DMS 273 (cell line): Measurements from ENCODE around the gene NOL4L.
A peak's percentile ranks its signal among the peaks of the same experiment; 100 is the strongest.

ENCODE experiments used
- DNase-seq: peaks from one replicate; lab custom pipeline; 2025; ENCODE audit not compliant: unreplicated experiment; lab: John Stamatoyannopoulos, UW

The NOL4L gene

GRCh38 chr20:32585011-32585585 is at the start of gene NOL4L:
TSS of gene NOL4L (minus strand) at chr20:32585333. CDS start at chr20:32584890, 443 bp downstream.
- DNase-seq, result peak; percentile 71

GRCh38 chr20:32634041-32634805 is 49.1 kb upstream of the NOL4L start:
- DNase-seq, result no peak

DNA sequence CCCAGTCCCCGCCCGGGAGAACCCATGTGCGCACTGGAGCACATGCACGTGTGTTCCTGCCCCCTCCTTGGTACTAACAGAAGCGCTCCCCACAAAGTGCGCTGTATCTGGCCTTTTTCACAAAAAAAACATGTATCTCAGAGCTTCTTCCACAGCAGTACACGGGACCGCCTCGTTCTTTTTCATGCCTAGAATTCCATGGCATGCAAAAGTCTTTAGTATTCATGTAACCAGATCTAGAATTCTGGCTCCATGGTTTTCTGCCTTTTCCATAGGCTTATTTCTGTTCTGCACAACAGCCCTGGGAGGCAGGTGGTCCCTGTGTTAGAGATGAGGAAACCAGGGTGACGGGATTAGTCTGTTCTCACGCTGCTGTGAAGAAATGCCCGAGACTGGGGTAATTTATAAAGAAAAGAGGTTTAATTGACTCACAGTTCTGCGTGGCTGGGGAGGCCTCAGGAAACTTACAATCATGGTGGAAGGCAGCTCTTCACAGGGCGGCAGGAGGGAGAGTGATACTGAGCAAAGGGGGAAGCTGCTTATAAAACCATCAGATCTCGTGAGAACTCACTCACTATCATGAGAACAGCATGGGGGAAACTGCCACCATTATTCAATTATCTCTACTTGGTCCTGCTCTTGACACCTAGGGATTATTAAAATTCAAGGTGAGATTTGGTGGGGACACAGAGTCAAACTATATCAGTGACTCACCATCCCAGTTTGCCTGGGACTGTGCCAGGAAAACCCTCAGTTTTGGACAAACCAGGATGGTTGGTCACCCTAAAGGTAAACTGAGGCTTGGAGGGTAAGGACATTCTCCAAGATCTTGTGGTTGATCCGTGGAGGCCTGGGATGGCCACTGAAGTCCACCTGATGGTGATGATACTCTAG is 47.6 kb upstream of the NOL4L start:
- no peak for DNase-seq

- no peak for DNase-seq
Observed at GRCh38 chr20:32631933-32632460, 46.9 kb upstream of the NOL4L start.

- DNase-seq, result no peak
Observed at GRCh38 chr20:32629813-32630212, 44.7 kb upstream of the NOL4L start.

GRCh38 chr20:32628960-32629530 is 43.9 kb upstream of the NOL4L start:
- no peak for DNase-seq

GRCh38 chr20:32626859-32627636 is 41.9 kb upstream of the NOL4L start:
- DNase-seq, result peak; percentile 76

GRCh38 chr20:32626407-32626806 is 41.3 kb upstream of the NOL4L start:
- no peak for DNase-seq

GRCh38 chr20:32625996-32626395 is 40.9 kb upstream of the NOL4L start:
- no peak for DNase-seq

- no peak for DNase-seq
Observed at GRCh38 chr20:32624687-32625345, 39.7 kb upstream of the NOL4L start.

DNA sequence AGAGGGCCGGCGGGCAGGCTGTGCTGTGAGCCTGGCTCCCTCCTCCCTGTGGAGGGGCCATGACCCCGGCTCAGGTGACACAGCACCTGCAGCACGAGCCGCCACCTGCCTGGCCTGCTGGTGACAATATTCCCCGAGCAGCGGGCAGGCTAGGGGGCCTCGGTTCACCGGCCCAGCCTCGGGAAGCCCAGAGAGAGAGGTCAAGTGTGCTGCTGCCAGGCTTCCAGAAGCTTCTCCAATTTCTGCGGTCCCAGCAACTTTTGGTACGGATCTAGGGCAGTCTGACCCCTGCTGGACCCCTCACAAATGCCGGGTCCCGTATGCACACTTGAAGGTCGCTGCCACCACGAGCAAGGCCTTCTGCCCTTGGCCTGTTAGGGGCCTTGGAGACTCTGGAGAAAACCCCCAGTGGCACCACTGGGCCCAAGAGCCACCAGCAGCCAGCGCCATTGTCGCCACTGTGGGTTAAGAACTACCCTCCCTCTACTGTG is 38.6 kb upstream of the NOL4L start:
- DNase-seq, result peak; percentile 19

GRCh38 chr20:32622585-32623468 is 37.7 kb upstream of the NOL4L start:
- DNase-seq, result peak; percentile 86

DNA sequence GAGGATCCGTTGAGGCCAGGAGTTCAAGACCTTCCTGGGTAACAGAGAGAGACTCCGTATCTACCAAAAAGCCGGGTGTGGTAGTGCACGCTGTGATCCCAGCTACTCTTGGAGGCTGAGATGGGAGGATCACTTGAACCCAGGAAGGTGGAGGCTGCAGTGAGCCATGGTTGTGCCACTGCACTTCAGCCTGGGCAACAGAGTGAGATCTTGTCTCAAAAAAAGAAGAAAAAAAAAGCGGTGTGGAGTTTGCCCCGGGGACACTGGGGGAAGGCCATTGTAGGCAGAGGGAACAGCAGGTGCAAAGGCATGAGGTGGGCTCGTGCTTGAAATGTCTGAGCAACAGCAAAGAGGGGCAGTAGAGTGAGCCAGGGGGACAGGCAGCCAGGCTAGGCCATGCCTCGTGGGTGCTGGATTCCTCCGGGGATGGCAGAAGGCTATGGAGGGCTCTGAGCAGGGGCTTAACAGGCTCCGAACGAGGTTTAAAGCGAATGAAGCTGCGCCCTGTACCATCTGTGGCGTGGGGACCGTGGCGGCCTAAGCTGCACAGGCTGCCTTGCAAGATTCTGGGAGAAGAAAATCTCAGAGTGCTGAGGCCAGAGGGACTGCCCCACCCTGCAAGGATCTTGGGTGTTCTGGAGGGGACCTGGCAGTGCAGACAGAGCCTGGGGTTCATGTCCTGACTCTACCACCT is 36.9 kb upstream of the NOL4L start:
- DNase-seq, result peak; percentile 56

- peak; percentile 19 for DNase-seq
Observed at GRCh38 chr20:32621071-32621890, 36.1 kb upstream of the NOL4L start.

DNA sequence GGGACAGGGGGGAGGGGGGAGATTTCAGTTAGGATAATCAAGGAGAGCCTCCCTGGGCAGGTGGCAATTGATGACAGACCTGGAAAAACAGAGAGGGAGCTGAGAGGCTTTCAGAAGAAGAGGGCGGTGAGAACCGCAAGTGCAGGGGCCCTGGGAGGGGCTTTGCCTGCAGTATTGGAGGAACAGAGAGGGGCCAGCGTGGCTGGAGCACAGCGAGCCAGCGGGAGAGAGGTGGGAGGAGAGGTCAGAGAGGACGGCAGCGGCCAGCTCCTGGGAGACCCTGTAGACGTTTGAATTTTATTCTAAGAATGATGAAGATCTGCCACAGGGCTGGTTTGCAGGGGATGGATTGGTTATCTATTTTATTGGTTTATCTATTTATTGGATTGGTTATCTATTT is 34.5 kb upstream of the NOL4L start:
- DNase-seq, result no peak

DNA sequence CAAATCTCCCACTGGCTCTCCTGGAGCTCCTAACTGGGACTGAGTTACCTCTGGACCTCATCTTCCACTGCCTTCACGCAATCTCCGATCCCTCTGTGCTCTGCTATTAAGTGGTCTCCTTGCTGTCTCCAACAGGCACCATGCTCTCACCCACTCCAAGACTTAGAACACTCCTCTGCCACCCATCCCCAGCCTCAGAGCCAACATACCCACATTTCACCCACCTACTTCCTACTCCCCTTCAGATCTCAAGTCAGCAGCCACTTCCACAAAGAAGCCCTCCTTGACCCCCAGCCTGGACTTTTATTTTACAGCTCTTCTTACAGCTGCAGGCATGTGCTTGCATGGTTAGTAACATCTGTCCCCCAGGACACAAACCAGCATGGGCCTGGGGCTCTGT is 29.6 kb upstream of the NOL4L start:
- no peak for DNase-seq

DNA sequence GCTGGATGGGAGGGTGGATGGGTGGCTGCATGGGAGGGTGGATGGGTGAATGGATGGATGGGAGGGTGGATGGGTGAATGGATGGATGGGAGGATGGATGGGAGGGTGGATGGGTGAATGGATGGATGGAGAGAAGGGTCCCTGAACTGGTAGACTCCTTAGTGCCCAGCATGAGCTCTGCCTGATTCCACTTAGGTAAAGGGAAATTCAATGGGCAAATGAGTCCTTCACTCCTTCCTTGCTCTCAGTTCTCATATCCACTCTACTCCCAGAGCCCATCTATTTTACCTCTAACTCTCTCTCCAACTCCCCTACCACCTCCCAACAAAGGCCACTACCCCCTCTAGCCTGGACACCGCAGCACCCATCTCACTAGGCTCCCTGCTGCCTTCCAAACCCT is 29.2 kb upstream of the NOL4L start:
- no peak for DNase-seq
